ENCODE data around the gene AP5S1. TPM values are rescaled to one million over a fixed set of nuclear protein-coding genes. Genes with fewer than 3 reads are reported as not detected.

The AP5S1 gene
- total RNA-seq, 1 experiment from 2014 or later = 3.9 TPM

DNA sequence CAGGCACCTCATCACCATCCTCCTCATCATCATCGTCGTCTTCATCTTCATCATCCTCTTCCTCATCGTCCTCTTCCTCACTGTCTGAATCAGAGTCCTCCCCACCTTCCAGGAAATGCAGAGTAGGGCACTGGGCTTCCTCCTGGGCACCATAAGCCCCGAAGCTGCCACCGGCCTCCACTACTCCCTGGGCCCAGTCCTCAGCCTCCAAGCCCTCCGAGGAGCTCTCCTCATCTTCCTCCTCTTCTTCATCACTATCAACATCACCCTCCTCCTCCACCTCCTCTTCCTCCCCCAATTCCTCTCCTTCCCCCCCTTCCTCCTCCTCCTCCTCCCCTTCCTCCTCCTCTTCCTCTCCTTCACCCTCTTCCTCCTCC lies 35.5 kb upstream of the AP5S1 start:
- H3K9ac ChIP-seq (ENCODE audit: extremely low read depth, insufficient read length, low read length) = no peak overlapping the region
- DNase-seq = no peak
- H3K27ac Mint-ChIP-seq = no peak overlapping the region

More for the DNA sequence above, 35.5 kb upstream of the AP5S1 start:
- H3K36me3 Mint-ChIP-seq (ENCODE audit: insufficient read depth in 1 of 3, low read depth in 3 of 3) = peaks cover 5 to 12% (median 8%) of the 10 kb centered on the region in 3 experiments
- H3K9me3 Mint-ChIP-seq = no peaks in the 10 kb centered on the region
- Histone ChIP-seq H2BK20ac (ENCODE audit: low read depth, low read length, poor library complexity, severe bottlenecking) (no peak overlapping the region), H3K14ac (ENCODE audit: insufficient read depth, low read length) (no peak overlapping the region), H3K23ac (ENCODE audit: insufficient read length, low read depth, low read length) (no peak overlapping the region), H3K79me1 (ENCODE audit: insufficient read depth, low read depth, low read length, poor library complexity, severe bottlenecking) (no peaks in the 10 kb centered on the region), H3K23me2 (ENCODE audit: insufficient read length, low read depth, low read length, poor library complexity, severe bottlenecking) (peaks cover 10% of the 10 kb centered on the region), H2BK12ac (ENCODE audit: insufficient read length, low read depth, low read length) (no peak overlapping the region), H3K27ac (ENCODE audit: insufficient read length, low read depth, low read length) (no peak overlapping the region), H2BK15ac (ENCODE audit: low read depth, low read length) (no peak overlapping the region), H3K56ac (ENCODE audit: insufficient read length, low read depth, low read length) (no peak overlapping the region), H2BK120ac (ENCODE audit: low read depth, low read length, poor library complexity, severe bottlenecking) (no peak overlapping the region), H2BK5ac (ENCODE audit: insufficient read length, low read length) (no peak overlapping the region), H4K5ac (ENCODE audit: insufficient read length, low read depth, low read length) (no peak overlapping the region), H2AFZ (ENCODE audit: low read length) (no peak overlapping the region), H3K9me3 (ENCODE audit: control insufficient read depth, low read depth, low read length) (no peaks in the 10 kb centered on the region), H3K27me3 (ENCODE audit: insufficient read depth, low read length) (no peaks in the 10 kb centered on the region), H3K4me2 (ENCODE audit: insufficient read depth, insufficient read length, low read length) (no peak overlapping the region), H2AK5ac (ENCODE audit: insufficient read length, low read length) (no peak overlapping the region), H3K4ac (ENCODE audit: low read depth, low read length) (no peak overlapping the region), H4K20me1 (ENCODE audit: control insufficient read depth, insufficient read depth, insufficient read length) (no peaks in the 10 kb centered on the region), H4K91ac (ENCODE audit: insufficient read length, low read depth, low read length) (no peak overlapping the region), H3K18ac (ENCODE audit: insufficient read length, low read depth, low read length) (no peak overlapping the region), H3K4me1 (ENCODE audit: insufficient read depth, low read length) (no peaks in the 10 kb centered on the region), H3K79me2 (ENCODE audit: insufficient read depth, low read length) (no peaks in the 10 kb centered on the region), H3T11ph (ENCODE audit: low read length) (no peak overlapping the region), H4K8ac (replicated peaks; ENCODE audit: insufficient read length, low read depth, low read length) (no peak overlapping the region)
- TF ChIP-seq CTCF (conservative IDR thresholded peaks at IDR 0.05) = no peak
- H3K4me1 Mint-ChIP-seq = peaks cover 21 to 32% of the 10 kb centered on the region in 2 experiments
- H3K4me3 Mint-ChIP-seq = peak overlapping the region; percentile 8 to 40; a peak in 4 of 5 replicates
- WGBS (ENCODE audit: extremely low coverage, insufficient read length, low lambda C conversion rate) = no CpG with 5 or more reads among the region's 6 CpGs
- H3K27me3 Mint-ChIP-seq (ENCODE audit: low read depth) = peaks cover 33% of the 10 kb centered on the region
